Brain pericyte (primary cell): ENCODE data around the gene TPSAB1.
"Not testable (repeated sequence)": the region's sequence is repeated elsewhere in the genome, so short reads cannot be mapped to it uniquely, and the experiment has no call there.

Source experiments
- DNase-seq: peaks from one replicate; pipeline ENCODE4 v3.0.0-alpha.2; 2012; ENCODE audit warnings: low read depth, low spot score

TPSAB1 gene

DNA sequence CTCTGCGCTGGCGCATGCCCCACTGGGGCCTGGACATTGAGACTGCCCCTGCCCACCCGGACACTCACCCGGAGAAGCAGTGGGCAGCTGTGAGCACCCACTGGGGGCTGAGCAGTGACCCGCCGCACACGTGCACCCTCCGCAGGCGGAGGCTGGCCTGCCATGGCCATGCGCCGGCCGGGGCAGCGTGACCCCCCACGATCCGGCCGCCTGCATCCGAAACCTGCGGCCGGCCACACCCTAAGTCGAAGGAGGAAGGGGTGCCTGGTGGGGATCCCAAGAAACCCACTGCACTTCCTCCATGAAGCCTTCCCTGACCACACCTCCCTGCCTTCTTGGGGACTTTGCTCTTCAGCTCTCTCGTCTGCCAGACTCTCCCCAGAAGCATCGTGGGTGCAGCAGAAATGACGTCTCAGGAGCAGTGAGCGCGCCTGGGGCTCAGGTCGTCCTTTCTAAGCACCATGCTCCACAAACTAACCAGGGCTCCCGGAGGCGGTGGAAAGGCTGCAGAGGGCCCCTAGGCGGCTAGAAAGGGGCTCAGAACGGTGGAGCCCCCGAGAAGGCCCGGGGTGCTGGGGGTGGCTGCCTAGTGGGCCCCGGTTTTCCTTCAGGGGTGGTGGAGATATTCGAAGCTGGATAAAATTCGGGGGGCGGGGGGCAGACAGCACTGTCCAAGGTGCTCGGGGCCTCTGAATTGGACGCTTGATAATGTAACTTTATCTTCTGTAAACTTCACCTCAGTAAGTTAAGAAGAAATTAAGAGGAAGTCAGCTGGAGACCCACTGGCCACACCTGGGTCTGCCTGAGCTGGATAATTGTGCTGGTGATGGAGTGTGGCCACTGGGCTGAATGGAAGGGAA is 16.9 kb upstream of the TPSAB1 start:
- no peak for DNase-seq

DNA sequence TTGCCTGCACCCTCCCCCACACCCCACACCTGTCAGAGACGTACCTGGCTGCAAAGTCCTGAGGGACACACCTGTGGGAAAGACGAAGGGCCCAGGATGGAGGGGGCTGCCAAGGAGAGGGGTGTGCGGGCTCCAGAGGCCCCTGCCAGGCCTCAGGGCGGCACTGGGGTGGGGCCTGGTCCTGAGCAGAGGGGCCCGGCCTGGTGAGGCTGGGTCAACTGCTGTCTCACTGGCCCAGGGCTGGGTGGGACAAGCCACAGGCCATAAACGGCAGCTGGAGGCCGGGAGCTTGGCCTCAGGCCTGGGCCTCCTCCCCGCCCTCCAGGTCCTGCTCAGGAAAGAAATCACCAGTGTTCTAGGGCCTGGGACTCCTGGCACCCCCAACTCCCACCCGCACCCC is 15.9 kb upstream of the TPSAB1 start:
- no peak for DNase-seq

DNA sequence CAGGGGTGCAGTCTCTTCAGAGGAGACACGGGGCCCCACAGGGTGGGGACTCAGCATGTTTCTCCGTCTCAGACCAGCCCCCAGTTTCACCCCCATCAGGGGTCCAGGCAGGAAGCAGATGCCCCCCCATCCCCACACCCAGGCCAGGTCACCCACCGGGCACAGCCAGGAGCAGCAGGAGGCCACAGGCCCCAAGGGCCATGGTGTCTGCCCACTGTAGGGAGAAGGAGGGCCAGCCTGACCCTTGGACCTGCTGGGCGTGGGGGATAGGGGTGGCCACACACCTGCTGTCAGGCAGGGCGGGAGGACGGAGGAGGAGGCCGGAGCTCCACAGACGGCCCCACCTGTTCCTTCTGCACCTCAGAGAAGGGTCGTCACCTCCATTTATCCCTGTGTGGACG is 15.5 kb upstream of the TPSAB1 start, which contains the start of gene TPSG1:
Gene TPSG1, minus strand, starts transcription at position 218 of the 401 bp plus-strand sequence. Its CDS starts 16 bp downstream, at position 202.
- DNase-seq: no peak

DNA sequence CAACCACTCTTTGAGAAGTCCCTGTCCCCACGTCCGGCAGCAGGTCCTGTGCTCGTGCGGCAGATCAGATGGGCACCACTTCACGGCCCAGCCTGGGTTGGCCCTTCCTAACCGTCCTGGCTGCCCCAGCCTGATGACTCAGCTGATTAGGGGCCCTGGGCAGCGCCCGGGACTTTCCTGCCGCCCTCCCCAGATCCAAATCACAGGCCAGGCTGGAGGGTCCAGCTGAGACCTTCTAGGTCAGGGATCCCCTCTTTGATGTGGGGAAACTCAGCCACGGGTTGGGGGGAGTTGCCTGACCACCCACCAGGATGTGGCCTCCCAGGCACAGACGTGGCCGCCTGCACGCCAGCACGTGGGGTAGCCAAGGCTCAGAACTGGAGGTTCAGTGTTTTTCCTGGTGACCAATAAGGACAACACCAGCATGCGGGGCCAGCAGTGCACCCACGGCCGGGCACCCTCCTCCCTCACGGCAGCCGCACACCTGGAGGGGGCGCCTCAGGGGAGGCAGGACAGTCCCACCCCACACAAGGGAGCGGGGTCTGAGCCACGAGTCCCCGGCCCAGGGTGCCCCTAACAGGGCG is 14.7 kb upstream of the TPSAB1 start:
- not testable (repeated sequence) for DNase-seq

DNA sequence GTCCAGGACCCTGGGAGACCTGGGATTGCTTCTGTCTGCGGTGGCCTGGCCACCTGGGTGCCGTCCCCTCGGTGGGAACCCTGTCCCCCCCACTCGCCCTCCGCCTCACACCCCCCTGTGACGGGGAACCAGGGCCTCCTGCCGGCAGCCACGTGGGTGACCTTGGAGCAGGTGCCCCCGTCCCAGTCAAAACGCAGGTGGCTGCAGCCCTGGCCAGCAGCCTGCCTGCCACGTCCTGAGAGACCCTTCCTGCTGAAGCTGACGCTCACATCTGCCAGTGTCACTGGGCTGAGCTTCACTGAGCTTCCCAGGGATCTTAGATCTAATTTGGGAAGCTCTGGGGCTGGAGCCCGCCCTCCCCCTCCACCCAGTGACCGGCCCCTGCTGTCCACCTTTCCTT is 13.8 kb upstream of the TPSAB1 start:
- not testable (repeated sequence) for DNase-seq

DNA sequence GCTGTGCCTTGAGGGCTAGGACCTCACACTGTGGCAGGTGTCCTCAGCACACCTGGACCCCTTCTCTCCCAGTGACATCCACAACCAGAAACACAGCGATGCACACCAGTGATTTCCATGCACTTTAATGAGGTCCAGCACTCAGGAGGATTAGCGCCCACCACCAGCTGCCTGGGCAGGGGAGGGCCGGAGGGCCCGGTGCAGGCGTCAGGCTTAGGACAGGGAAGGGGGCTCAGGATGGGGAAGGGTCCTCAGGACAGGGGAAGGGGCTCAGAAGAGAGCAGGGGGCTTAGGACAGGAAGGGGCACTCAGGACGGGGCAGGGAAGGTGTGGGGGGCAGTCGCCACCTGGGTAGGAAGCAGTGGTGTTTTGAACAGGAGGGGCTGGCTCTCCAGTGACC is 12.3 kb upstream of the TPSAB1 start:
- not testable (repeated sequence) for DNase-seq

DNA sequence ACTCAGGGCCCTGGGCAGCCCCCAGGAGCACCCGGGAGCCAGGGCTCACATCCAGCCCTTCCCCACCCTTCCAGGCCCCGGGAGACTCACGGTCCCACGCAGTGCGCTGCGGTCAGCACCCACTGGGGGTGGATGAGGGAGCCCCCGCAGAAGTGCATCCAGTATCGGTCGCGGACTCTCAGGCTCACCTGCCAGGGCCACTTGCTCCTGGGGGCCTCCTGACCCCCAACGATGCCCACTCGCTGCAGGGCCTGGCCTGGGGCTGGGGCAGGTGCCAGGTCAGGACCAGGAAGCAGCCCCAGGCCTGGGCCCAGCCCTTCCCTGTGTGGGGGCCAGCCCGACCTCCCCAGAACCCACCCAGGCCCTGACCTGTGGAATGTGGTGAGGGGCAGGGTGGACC is 11.0 kb upstream of the TPSAB1 start:
- not testable (repeated sequence) for DNase-seq

DNA sequence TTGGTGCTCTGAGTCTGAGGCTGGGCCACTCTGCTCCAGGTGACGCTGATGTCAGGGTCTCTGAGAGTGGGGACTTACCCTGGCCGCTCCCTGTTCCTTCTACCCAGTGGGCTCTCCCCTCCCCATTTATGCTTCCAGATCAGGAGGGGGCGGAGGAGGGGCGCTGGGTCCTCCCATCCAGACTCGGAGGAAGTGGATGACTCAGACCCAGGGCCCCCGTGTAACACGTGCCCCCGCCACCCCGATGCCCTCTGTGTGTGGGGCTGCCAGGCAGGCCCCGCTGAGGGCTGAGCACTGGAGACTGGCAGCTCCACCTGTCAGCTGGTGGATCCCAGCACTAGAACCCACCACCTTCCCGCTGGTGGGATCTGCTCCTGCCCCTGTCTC is 10.4 kb upstream of the TPSAB1 start, which contains the start of gene TPSB2:
Gene TPSB2, minus strand, starts transcription at position 101 of the 387 bp plus-strand sequence. CDS start 233 bp downstream, outside the sequence.
- not testable (repeated sequence) for DNase-seq

DNA sequence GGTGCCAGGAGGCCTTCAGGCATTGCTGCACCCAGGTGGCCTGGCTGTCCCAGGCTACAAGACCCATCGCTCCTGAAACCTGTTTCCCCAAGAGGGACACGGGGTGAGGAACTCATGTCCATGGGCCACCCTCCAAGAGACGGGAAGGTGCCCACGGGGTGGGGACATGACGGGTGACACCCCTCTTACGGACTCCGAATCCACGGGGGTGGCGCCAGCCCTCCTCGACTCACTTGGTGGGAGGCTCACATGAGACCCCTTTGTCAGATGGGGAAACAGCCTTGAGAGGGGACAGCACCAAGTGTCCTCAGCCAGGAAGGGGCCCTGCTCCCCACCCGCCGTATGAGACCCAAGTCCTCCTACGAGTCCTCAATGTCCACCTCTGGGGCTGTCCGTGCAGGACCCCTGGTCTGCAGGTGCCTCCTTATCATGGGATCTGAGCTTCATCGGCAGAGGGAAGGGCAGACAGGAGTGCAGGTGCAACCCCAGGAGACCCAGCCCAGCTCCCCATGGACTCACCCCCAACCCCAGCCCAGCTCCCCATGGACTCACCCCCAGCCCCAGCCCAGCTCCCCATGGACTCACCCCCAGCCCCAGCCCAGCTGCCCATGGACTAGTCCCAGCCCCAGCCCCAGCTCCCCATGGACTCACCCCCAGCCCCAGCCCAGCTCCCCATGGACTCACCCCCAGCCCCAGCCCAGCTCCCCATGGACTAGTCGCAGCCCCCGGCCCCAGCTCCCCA is 9.9 kb upstream of the TPSAB1 start:
- DNase-seq: not testable (repeated sequence)

DNA sequence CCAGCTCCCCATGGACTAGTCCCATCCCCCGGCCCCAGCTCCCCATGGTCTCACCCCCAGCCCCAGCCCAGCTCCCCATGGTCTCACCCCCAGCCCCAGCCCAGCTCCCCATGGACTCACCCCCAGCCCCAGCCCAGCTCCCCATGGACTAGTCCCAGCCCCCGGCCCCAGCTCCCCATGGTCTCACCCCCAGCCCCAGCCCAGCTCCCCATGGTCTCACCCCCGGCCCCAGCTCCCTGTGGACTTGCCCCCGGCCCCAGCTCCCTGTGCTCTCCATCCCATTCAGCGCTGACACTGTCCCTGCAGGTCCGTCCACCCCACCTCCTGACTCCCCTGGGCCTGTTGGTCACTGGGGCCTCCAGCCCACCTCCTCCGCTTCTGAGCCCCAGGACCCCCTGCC is 9.2 kb upstream of the TPSAB1 start:
- not testable (repeated sequence) for DNase-seq

DNA sequence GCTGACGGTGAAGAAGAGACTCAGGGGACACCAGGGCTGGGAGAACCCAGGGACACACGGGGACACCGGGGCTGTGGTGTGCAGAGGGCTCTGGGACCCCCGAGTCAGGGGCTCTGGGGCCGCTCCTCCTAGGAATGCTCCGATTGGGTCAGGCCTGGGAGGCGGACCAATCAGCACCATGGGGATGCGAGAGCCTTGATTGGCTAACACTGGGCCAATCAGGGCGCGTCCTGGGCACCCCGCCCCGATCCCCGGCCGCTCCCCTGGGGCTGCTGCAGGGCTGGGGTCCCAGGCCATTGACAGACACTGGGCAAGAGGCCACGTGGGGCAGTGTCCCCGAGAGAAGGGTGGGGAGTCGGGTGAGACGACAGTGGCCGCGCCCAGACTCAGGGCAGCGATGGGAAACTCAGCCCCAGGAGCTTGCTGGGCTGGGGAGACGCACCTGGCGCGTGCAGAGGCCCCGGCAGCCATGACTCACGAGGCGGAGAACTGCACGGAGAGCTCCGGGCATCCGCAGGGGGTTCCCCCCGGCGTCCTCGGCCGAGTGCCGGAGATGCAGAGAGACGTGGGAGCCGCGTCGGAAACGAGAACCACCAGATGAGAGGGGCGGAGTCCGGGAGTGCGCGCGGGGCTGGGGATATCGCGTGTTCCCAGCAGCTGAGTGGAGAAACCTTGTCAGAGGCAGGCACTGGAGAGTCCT is 8.3 kb upstream of the TPSAB1 start:
- not testable (repeated sequence) for DNase-seq

DNA sequence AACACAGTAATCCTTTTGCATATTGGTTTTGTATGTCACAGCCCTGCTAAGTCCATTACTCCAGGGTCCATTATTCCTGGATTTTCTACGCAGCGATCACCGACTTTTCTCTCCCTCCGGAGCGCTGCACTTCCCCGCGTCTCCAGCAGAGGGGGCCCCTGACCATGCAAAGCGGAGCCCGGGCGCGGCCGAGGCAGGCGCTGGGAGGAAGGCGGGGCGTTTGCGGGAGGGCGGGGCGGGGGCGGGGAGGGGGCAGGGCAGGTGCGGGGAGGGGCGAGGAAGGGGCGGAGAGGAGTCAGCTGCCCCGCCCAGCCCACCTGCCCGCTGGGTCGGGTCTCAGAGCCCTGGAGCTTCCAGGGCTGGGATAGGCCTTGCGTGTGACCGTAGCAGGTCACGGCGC is 3.8 kb upstream of the TPSAB1 start:
- DNase-seq: not testable (repeated sequence)

DNA sequence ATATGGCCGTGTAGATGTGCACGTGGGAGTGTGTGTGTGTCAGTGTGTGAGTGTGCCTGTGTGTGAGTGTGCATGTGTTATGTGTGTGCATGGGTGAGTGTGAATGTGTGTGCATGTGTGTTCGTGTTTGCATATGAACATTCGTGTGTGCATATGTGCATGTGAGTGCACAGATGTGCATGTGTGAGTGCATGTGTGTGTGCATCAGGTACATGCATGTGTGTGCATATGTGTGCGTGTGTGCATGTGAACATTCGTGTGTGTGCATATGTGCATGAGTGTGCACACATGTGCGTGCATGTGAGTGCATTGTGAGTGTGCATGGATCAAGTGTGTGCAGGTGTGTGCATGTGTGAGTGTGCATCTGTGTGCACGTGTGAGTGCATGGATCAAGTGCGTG is 2.5 kb upstream of the TPSAB1 start:
- DNase-seq: no peak

DNA sequence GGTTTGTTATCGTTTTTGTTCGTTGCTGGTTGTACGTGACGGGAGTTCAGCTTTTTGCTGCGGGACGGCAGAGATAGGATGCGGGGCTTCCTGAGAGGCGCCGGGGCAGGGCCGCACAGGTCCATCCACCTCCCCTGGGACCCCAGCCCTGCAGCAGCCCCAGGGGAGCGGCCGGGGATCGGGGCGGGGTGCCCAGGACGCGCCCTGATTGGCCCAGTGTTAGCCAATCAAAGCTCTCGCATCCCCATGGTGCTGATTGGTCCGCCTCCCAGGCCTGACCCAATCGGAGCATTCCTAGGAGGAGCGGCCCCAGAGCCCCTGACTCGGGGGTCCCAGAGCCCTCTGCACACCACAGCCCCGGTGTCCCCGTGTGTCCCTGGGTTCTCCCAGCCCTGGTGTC is 1.6 kb upstream of the TPSAB1 start:
- DNase-seq: not testable (repeated sequence)

DNA sequence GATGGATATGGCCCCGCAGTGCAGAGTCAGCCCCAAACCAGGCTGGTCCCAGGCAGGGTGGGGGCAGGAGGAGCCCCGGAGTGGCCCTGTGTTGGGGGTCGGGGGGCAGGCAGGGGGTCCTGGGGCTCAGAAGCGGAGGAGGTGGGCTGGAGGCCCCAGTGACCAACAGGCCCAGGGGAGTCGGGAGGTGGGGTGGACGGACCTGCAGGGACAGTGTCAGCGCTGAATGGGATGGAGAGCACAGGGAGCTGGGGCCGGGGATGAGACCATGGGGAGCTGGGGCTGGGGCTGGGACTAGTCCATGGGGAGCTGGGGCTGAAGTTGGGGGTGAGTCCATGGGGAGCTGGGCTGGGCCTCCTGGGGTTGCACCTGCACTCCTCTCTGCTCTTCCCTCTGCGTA is 930 bp upstream of the TPSAB1 start:
- DNase-seq: not testable (repeated sequence)

DNA sequence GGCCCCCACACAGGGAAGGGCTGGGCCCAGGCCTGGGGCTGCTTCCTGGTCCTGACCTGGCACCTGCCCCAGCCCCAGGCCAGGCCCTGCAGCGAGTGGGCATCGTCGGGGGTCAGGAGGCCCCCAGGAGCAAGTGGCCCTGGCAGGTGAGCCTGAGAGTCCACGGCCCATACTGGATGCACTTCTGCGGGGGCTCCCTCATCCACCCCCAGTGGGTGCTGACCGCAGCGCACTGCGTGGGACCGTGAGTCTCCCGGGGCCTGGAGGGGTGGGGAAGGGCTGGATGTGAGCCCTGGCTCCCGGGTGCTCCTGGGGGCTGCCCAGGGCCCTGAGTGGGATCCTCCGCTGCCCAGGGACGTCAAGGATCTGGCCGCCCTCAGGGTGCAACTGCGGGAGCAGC is 576 bp downstream of the TPSAB1 start:
- DNase-seq: not testable (repeated sequence)

DNA sequence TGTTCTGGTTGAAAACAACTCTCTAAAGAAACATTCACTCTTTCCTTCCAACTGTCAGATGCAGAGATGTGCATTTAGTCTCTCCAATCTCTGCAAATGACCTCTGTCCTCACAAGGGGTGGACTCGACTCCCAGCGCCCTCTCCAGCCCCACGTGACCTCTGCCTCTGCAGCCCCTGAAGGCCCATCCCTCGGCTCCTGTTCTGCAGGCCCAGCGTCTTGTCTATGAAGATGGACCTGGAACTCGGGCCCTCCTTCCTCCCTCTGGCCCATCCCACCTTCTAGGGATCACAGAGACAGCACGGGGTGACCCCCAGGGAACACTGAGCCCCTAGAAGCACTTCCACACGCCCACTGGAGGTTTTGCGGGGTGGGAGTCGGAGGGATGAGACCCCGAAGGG is 2.9 kb downstream of the TPSAB1 start:
- DNase-seq: not testable (repeated sequence)

DNA sequence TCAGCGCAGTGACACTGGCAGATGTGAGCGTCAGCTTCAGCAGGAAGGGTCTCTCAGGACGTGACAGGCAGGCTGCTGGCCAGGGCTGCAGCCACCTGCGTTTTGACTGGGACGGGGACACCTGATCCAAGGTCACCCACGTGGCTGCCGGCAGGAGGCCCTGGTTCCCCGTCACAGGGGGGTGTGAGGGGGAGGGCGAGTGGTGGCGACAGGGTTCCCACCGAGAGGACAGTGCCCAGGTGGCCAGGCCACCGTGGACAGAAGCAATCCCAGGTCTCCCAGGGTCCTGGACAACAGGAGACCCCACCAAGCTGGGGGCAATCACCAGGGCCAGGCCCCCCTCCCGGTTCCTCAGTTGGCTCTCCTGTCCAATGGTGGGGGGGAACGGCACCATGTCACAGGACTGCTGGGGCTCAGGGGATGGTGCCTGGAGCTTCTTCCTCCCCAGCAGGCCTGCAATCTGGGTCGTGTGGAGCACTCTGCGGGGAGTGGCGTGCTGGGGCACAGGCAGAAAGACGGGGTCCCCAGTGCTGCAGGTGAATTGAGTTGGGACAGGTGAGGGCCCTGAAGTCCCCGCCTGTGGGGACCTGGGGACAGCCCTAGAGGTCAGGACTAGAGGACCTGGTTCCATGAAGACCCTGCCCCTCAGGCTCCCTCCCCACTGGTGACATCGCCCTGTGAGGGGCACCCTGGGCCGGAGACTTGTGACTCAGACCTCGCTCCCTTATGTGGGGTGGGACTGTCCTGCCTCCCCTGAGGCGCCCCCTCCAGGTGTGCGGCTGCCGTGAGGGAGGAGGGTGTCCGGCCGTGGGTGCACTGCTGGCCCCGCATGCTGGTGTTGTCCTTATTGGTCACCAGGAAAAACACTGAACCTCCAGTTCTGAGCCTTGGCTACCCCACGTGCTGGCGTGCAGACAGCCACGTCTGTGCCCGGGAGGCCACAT is 3.7 kb downstream of the TPSAB1 start:
- not testable (repeated sequence) for DNase-seq

DNA sequence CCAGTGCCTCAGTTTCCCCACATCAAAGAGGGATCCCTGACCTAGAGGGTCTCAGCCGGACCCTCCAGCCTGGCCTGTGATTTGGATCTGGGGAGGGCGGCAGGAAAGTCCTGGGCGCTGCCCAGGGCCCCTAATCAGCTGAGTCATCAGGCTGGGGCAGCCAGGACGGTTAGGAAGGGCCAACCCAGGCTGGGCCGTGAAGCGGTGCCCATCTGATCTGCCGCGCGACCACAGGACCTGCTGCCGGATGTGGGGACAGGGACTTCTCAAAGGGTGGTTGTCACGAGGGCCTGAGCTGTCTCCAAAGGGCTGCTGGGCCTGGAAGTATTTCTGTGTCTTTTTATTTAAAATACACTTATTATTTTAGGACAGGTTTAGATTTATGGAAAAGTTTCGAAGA is 4.4 kb downstream of the TPSAB1 start:
- no peak for DNase-seq

DNA sequence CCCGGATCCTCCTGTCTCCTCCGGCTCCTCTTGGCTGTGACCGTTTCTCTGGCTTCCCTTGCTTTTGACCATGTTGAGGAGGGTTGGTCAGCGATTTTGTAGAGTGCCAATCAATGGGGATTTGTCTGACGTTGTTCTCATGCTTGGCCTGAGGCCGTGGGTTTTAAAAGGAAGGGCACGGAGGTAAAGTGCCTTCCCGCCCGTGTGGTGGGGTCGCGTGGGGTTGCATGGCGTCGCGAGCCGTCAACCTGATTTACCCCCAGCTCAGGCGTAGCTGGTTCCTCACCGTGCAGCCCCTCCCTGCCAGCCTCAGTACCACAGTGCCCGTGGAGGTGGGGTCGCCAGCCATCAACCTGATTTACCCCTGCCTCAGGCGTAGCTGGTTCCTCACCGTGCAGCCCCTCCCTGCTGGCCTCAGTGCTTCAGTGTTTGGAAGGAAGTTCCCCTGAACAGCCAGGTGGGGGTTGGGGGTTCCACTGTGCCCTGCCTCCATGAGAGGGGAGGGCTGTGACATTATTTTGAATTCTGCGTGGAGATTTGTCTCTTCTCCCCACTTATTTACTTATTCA is 5.0 kb downstream of the TPSAB1 start:
- no peak for DNase-seq
